Activated naive CD8-positive, alpha-beta T cell treated with anti-CD3 and anti-CD28 coated beads for 36 hours (primary cell): ENCODE measurements around the gene CNTNAP3B. TPM values are rescaled to one million over a fixed set of nuclear protein-coding genes. Genes with fewer than 3 reads are reported as not detected.
"Not testable (repeated sequence)": the region's sequence is repeated elsewhere in the genome, so short reads cannot be mapped to it uniquely, and the experiment has no call there.

Experiments used
- DNase-seq: peaks from one replicate; pipeline ENCODE4 v3.0.0; 2021
- H3K27ac Mint-ChIP-seq: one replicate; pipeline ENCODE4 v1.8.0; 2022; ENCODE audit warnings: mild to moderate bottlenecking, moderate library complexity, mixed read lengths
- H3K27me3 Mint-ChIP-seq: one replicate; pipeline ENCODE4 v1.8.0; 2022; ENCODE audit warnings: mild to moderate bottlenecking, mixed read lengths
- H3K36me3 Mint-ChIP-seq: one replicate; pipeline ENCODE4 v1.8.0; 2021; ENCODE audit warnings: mild to moderate bottlenecking, mixed read lengths
- H3K4me1 Mint-ChIP-seq: one replicate; pipeline ENCODE4 v1.8.0; 2021; ENCODE audit warnings: mixed read lengths
- H3K4me3 Mint-ChIP-seq: one replicate; pipeline ENCODE4 v1.8.0; 2022; ENCODE audit warnings: mild to moderate bottlenecking, moderate library complexity, mixed read lengths
- H3K9me3 Mint-ChIP-seq: one replicate; pipeline ENCODE4 v1.8.0; 2022; ENCODE audit warnings: mixed read lengths
- total RNA-seq, 2 experiments: library from RNA; stranded (reverse); gene quantifications; one replicate each; pipeline ENCODE4 v1.2.3, GENCODE V29; 2021

The CNTNAP3B gene
- total RNA-seq, 2 experiments from 2014 or later = not detected

GRCh38 chr9:41874557-41874956 lies 254.7 kb downstream of the CNTNAP3B start:
- not testable (repeated sequence) for H3K4me1 Mint-ChIP-seq, H3K27ac Mint-ChIP-seq, DNase-seq, H3K27me3 Mint-ChIP-seq, H3K36me3 Mint-ChIP-seq, H3K9me3 Mint-ChIP-seq, H3K4me3 Mint-ChIP-seq

DNA sequence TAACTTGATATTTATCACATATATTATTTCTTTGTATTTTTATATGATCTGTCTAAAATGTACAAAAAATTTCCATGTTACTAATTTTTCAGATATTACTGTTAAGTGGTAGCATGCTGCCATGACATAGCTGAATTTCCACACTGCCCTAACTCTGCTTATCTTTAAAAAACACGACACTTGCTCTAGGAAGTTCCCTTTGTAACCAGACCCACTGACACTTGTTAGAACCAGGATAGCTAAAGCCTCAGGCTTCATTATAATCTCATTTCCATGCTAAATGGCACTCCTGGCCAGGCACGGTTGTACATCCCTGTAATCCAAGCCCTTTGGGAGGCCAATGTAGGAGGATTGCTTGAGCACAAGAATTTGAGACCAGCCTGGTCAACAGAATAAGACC lies 273.8 kb downstream of the CNTNAP3B start:
- H3K9me3 Mint-ChIP-seq, H3K36me3 Mint-ChIP-seq, H3K4me1 Mint-ChIP-seq, DNase-seq, H3K4me3 Mint-ChIP-seq, H3K27ac Mint-ChIP-seq, H3K27me3 Mint-ChIP-seq: not testable (repeated sequence)

GRCh38 chr9:41851848-41852740 lies 277.1 kb downstream of the CNTNAP3B start:
- H3K27ac Mint-ChIP-seq, H3K9me3 Mint-ChIP-seq, H3K4me3 Mint-ChIP-seq, DNase-seq, H3K4me1 Mint-ChIP-seq, H3K27me3 Mint-ChIP-seq, H3K36me3 Mint-ChIP-seq: not testable (repeated sequence)

DNA sequence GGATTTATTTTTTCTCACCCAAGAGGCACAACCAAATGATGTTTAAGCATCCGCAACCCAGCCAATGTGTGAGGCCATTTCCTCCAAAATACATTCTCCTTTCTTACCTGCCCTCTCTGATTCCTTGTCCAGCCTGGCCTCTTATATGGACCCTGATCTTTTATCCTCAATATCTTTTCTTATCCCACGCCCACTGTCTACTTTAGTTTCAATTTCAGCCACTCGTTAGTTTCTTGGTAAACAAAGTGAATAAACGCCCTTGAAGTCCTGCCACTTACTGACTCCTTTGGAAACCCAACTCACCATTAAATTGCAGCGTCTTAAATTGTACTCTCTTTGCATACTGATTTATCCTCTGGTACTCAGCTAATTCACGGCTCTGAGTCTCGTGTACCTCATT lies 281.4 kb downstream of the CNTNAP3B start:
- H3K4me3 Mint-ChIP-seq, H3K27ac Mint-ChIP-seq, H3K9me3 Mint-ChIP-seq, H3K27me3 Mint-ChIP-seq, H3K4me1 Mint-ChIP-seq, H3K36me3 Mint-ChIP-seq, DNase-seq: not testable (repeated sequence)

Other genes with a start within 250 kb of the CNTNAP3B start
- not detected for gene SPATA31A6, start 54.2 kb upstream of the CNTNAP3B start, total RNA-seq